ENCODE measurements around the gene RGS14.

Gene RGS14

DNA sequence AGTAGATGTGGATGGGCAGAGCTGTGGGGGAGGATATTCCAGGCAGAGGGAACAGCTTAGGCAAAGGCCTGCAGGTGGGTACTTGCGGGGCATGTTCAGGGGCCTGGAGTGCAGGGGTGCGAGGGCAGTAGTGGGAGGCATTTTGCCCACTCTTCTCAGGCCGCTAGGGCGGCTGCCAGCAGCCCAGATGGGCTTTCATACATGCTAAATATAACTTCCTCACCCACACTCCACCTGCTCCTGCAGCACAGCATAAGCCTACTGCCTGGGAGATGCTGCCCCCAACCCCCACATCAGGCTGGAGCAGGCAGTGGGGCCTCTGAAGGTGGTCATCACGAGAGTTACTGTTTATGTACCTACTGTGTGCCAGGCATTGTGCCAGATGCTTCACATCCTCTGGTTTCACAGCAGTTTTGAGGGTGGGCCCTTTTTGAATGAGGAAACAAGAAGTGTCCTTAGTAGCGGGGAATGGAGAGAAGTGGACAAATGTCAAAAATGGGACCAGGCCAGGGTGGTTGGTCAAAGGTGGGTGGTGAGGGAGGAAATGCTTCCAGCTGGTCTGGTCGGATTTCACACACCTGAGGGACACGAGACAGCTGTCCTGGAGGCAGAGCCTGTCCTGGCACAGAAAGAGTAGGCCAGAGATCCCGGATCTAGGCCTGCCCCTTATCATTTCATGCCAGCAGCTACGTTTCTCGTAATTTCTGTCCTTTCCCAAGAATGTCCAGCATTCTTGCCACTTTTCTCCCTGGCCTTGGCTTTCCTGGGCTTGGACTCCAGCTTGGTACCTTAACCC is 12.1 kb downstream of the RGS14 start:
- TF ChIP-seq CTCF (IDR thresholded peaks at IDR 0.05) (no peak), ZFX (IDR thresholded peaks at IDR 0.05; ENCODE audit: borderline replicate concordance) (no peak)
- H3K27ac ChIP-seq, result peak overlapping the region; percentile 61

DNA sequence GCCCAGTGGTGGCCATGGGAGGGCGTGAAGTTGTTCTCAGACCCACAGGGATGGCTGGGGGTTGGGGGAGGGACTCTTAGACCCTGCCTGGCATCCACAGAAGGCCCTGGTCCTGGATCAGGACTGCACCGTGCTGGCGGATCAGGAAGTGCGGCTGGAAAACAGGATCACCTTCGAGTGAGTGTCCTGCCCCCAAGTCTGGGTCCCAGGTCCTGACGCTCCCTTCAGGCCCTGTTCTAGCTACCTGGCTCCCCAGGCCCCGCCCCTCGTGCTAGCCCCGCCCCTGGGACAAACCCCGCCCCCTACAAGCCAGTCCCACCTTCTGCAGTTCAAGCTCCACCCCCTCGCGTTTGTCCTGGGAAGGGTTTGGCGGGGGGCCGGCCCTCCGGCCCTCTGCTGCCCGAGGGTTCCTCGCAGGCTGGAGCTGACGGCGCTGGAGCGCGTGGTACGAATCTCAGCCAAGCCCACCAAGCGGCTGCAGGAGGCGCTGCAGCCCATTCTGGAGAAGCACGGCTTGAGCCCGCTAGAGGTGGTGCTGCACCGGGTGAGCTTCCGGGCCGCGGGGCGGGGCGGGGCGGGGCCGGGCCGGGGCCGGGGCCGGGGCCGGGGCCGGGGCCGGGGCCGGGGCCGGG is 12.9 kb downstream of the RGS14 start:
- peak overlapping the region; percentile 61 for H3K27ac ChIP-seq

DNA sequence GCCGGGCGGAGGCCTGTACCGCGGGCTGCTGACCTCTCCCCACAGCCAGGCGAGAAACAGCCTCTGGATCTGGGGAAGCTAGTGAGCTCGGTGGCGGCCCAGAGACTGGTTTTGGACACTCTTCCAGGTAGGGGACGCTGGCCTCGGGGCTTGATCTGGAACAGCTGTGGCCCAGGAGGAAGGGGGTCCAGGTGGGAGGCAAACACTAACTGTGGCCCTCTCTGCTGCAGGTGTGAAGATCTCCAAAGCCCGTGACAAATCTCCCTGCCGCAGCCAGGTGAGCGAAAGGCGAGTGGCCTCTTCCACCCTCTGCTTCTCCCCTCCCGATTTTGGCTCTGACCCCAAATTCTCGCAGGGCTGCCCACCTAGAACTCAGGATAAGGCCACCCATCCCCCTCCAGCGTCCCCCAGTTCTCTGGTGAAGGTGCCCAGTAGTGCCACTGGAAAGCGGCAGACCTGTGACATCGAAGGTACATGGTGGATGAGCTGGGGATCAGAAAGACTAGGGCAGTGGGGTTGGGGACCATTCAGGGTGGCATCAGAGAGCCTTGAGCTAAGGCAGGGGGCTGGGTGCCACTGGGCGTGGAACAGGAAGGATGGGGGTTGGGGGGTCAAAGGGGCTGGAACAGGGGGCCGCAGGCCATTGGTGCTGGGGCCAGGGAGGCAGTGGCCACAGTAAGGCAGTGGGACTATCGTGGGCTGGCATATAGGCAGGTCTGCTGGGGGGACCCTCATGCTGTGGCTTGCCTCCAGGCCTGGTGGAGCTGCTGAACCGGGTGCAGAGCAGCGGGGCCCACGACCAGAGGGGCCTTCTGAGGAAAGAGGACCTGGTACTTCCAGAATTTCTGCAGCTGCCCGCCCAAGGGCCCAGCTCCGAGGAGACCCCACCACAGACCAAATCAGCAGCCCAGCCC is 13.7 kb downstream of the RGS14 start:
- TF ChIP-seq CTCF (IDR thresholded peaks at IDR 0.05) (peak; percentile 60), ZFX (IDR thresholded peaks at IDR 0.05; ENCODE audit: borderline replicate concordance) (no peak)
- peak overlapping the region; percentile 61 for H3K27ac ChIP-seq

More for the DNA sequence above, 12.9 kb downstream of the RGS14 start:
- TF ChIP-seq CTCF (IDR thresholded peaks at IDR 0.05) (peak; percentile 83), ZFX (IDR thresholded peaks at IDR 0.05; ENCODE audit: borderline replicate concordance) (no peak)

GRCh38 chr5:177372034-177372896 is 14.5 kb downstream of the RGS14 start:
- H3K27ac ChIP-seq, result no peak overlapping the region

GRCh38 chr5:177372910-177373309 is 15.2 kb downstream of the RGS14 start:
- H3K27ac ChIP-seq, result no peak overlapping the region
- TF ChIP-seq ZFX (IDR thresholded peaks at IDR 0.05; ENCODE audit: borderline replicate concordance) (no peak), CTCF (IDR thresholded peaks at IDR 0.05) (no peak)

More at GRCh38 chr5:177372034-177372896, 14.5 kb downstream of the RGS14 start:
- TF ChIP-seq CTCF (IDR thresholded peaks at IDR 0.05) (no peak), ZFX (IDR thresholded peaks at IDR 0.05; ENCODE audit: borderline replicate concordance) (no peak)

- TF ChIP-seq ZFX (IDR thresholded peaks at IDR 0.05; ENCODE audit: borderline replicate concordance), result no peak
- no peak for TF ChIP-seq CTCF (IDR thresholded peaks at IDR 0.05)
- peak overlapping the region; percentile 15; the same call in 1 of the 2 replicates for H3K27ac ChIP-seq
Measured at GRCh38 chr5:177373806-177374205, 16.1 kb downstream of the RGS14 start.
